OCI-LY7 (cell line): Measurements from ENCODE around the gene NPHP3. TPM values are rescaled to one million over a fixed set of nuclear protein-coding genes. Genes with fewer than 3 reads are reported as not detected.

Source experiments
- BruUV-seq: library from RNA; stranded (reverse); fragments of 400-500 nt; replicated peaks from 2 replicates; lab custom pipeline; 2021; lab: Mats Ljungman, UMichigan
- CTCF ChIA-PET: fragments of 300-600 bp; sonication (Branson Sonifier 250); formaldehyde crosslinking; loops from one replicate; lab custom pipeline; 2022; ENCODE audit warnings: antibody characterized with exemption; ENCODE audit not compliant: unreplicated experiment; lab: Charles Lee
- POLR2A ChIA-PET: fragments of 300-600 bp; sonication (Branson Sonifier 250); formaldehyde crosslinking; loops from one replicate; lab custom pipeline; 2022; ENCODE audit warnings: antibody characterized with exemption; lab: Charles Lee
- DNase-seq: peaks from one replicate; pipeline ENCODE4 v3.0.0-alpha.2; 2015; ENCODE audit warnings: low spot score
- H2AFZ ChIP-seq: fragments of 200-600 bp; sonication (generic), shearing (Covaris generic); 2 replicates; pipeline ENCODE4 v1.6.1; 2014; ENCODE audit warnings: mild to moderate bottlenecking, antibody characterized with exemption, low read length, moderate library complexity
- H3K27ac ChIP-seq: fragments of 200-600 bp; sonication (generic); 2 replicates; pipeline ENCODE4 v1.5.1; 2014; ENCODE audit warnings: mixed run types, low read depth, mild to moderate bottlenecking, moderate library complexity, low read length, inconsistent platforms; ENCODE audit not compliant: poor library complexity, severe bottlenecking
- H3K36me3 ChIP-seq: fragments of 200-600 bp; sonication (generic); 2 replicates; pipeline ENCODE4 v1.6.1; 2014; ENCODE audit warnings: mild to moderate bottlenecking, antibody characterized with exemption, low read length, moderate library complexity, mixed read lengths; ENCODE audit not compliant: insufficient read depth
- H3K4me1 ChIP-seq: fragments of 200-600 bp; sonication (generic); 2 replicates; pipeline ENCODE4 v1.5.1; 2014; ENCODE audit warnings: mild to moderate bottlenecking, low read length; ENCODE audit not compliant: insufficient read depth, poor library complexity, severe bottlenecking
- H3K4me2 ChIP-seq: fragments of 200-600 bp; sonication (generic); 2 replicates; pipeline ENCODE4 v1.6.1; 2014; ENCODE audit warnings: mild to moderate bottlenecking, low read length
- H3K4me3 ChIP-seq: fragments of 200-600 bp; sonication (generic); 2 replicates; pipeline ENCODE4 v1.5.1; 2014; ENCODE audit warnings: mild to moderate bottlenecking, low read depth, low read length; ENCODE audit not compliant: poor library complexity, severe bottlenecking
- H3K79me2 ChIP-seq: fragments of 200-600 bp; sonication (generic); 2 replicates; pipeline ENCODE4 v1.6.1; 2016; ENCODE audit warnings: low read depth, mild to moderate bottlenecking, low read length, moderate library complexity, mixed read lengths; ENCODE audit not compliant: insufficient read depth
- H3K9me2 ChIP-seq: fragments of 200-600 bp; sonication (generic); 2 replicates; pipeline ENCODE4 v1.6.1; 2016; ENCODE audit warnings: mild to moderate bottlenecking, low read length, mixed read lengths; ENCODE audit not compliant: insufficient read depth
- H3K9me3 ChIP-seq: fragments of 200-600 bp; sonication (generic); 2 replicates; pipeline ENCODE4 v1.6.1; 2014; ENCODE audit warnings: mild to moderate bottlenecking, mixed run types, low read length, mixed read lengths
- H4K20me1 ChIP-seq: fragments of 200-600 bp; sonication (generic); 2 replicates; pipeline ENCODE4 v1.6.1; 2014; ENCODE audit warnings: mild to moderate bottlenecking, antibody characterized with exemption, low read length, moderate library complexity, mixed read lengths; ENCODE audit not compliant: insufficient read depth
- CTCF ChIP-seq: fragments of 200-600 bp; sonication (generic); conservative IDR thresholded peaks from 2 replicates; pipeline ENCODE4 v1.5.1; 2014; ENCODE audit warnings: mild to moderate bottlenecking, antibody characterized with exemption, low read length, moderate library complexity, mixed read lengths
- EZH2phosphoT487 ChIP-seq: fragments of 200-600 bp; sonication (generic); IDR thresholded peaks from 2 replicates; pipeline ENCODE4 v1.6.1; 2018; ENCODE audit warnings: low read depth, borderline replicate concordance, mild to moderate bottlenecking, mixed run types, antibody characterized with exemption, low read length, moderate library complexity, mixed read lengths
- intact Hi-C: fragments of 100-400 bp; cut with micrococcal nuclease; formaldehyde crosslinking; loops from one replicate; pipeline ENCODE4 v1.10.0; 2022; ENCODE audit not compliant: unreplicated experiment
- total RNA-seq, 2 experiments: library from RNA; depleted of rRNA in 1 of 2; stranded (reverse); fragments of >200 nt in 1 of 2; shearing (Covaris generic) in 1 of 2; gene quantifications; 2 replicates each; pipeline ENCODE4 v1.2.3, GENCODE V29; 2014 to 2022

NPHP3 gene
- total RNA-seq, 2 experiments from 2014 or later, result 8.5 to 10.6 TPM

- Histone ChIP-seq H2AFZ (no peak overlapping the region), H3K36me3 (no peaks in the 10 kb centered on the region), H3K27ac (no peak overlapping the region), H3K4me1 (peaks cover 11% of the 10 kb centered on the region), H3K79me2 (peaks cover 3% of the 10 kb centered on the region; the same call in 1 of the 2 replicates), H3K9me2 (no peaks in the 10 kb centered on the region), H3K4me2 (no peak overlapping the region), H3K4me3 (no peak overlapping the region), H4K20me1 (no peaks in the 10 kb centered on the region), H3K9me3 (no peaks in the 10 kb centered on the region)
- peak; percentile 63 for DNase-seq
- no peak for TF ChIP-seq EZH2phosphoT487
- TF ChIP-seq CTCF, result peak; percentile 93
- BruUV-seq, result no TSS peak
- ChIA-PET CTCF (no interaction called here), POLR2A (interaction anchor here (0.6 to 1.4 kb wide), 4 partner anchors 101 to 1053 kb away, joined by 3 to 4 read pairs (median 3); no protein-coding TSS in a partner anchor)
- intact Hi-C loops, result loop anchor here (5.0 to 10.0 kb wide), 4 partner anchors 316 to 696 kb away; no protein-coding TSS in a partner anchor
Measured at GRCh38 chr3:132726341-132726823, 4.2 kb upstream of the NPHP3 start.

GRCh38 chr3:132723024-132723950 is 1.1 kb upstream of the NPHP3 start:
- ChIA-PET POLR2A (interaction anchor here (0.5 to 0.7 kb wide), 2 partner anchors 699 to 727 kb away, joined by 3 to 4 read pairs; no protein-coding TSS in a partner anchor), CTCF (no interaction called here)
- BruUV-seq, result no TSS peak
- H3K9me3 ChIP-seq, result no peaks in the 10 kb centered on the region
- H3K4me1 ChIP-seq, result peaks cover 14% of the 10 kb centered on the region
- H3K79me2 ChIP-seq, result peaks cover 5% of the 10 kb centered on the region; the same call in 1 of the 2 replicates
- peak overlapping the region; percentile 99 for H2AFZ ChIP-seq
- H3K36me3 ChIP-seq, result no peaks in the 10 kb centered on the region
- no peak for DNase-seq
- peak overlapping the region; percentile 100 for H3K4me2 ChIP-seq
- no peak for TF ChIP-seq EZH2phosphoT487
- no peak for TF ChIP-seq CTCF
- no peaks in the 10 kb centered on the region for H4K20me1 ChIP-seq
- intact Hi-C loops, result loop anchor here (2.0 to 10.0 kb wide), 5 partner anchors 492 to 1764 kb away; partner anchors contain the start of genes ANAPC13, CEP63, SRPRB and TOPBP1
- peak overlapping the region; percentile 27 for H3K27ac ChIP-seq
- no peaks in the 10 kb centered on the region for H3K9me2 ChIP-seq
- H3K4me3 ChIP-seq, result peak overlapping the region; percentile 79
